PC-3 (cell line): ENCODE measurements around the gene HINT3.

Experiments
- EZH2 ChIP-seq: fragments of 300-600 bp; sonication (generic); IDR thresholded peaks from one replicate; pipeline ENCODE4 v1.6.1; 2017; ENCODE audit warnings: antibody characterized with exemption, mild to moderate bottlenecking, low read length; ENCODE audit not compliant: unreplicated experiment
- EZH2phosphoT487 ChIP-seq: fragments of 300-600 bp; sonication (generic); IDR thresholded peaks from 2 replicates; pipeline ENCODE4 v1.6.1; 2018; ENCODE audit warnings: mild to moderate bottlenecking, antibody characterized with exemption, low read length, borderline replicate concordance
- TF ChIP-seq, protein P1 (sequence below): fragments of 300-600 bp; sonication (generic); conservative IDR thresholded peaks from 2 replicates; pipeline ENCODE4 v1.5.1; 2017; ENCODE audit warnings: antibody characterized with exemption, low read depth, mild to moderate bottlenecking, low read length

DNA sequence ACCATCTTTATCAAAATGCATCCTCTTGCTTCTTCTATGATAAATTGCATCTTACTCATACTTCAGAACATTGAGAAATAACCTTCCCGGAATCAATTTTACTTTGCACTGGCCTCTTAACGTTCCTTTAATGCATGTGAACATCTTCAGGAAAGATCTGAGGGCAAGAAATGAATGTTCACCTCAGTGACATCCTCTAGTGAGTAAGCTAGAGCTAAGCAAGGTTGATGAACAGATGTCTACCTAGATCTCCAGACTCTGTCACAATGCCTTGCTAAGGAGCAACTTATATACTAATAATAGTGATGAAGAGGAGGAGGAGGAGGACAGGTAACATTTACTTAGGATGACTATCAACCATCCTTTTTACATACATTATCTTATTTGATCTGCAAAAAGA is 16.8 kb upstream of the HINT3 start:
- TF ChIP-seq, protein P1, sequence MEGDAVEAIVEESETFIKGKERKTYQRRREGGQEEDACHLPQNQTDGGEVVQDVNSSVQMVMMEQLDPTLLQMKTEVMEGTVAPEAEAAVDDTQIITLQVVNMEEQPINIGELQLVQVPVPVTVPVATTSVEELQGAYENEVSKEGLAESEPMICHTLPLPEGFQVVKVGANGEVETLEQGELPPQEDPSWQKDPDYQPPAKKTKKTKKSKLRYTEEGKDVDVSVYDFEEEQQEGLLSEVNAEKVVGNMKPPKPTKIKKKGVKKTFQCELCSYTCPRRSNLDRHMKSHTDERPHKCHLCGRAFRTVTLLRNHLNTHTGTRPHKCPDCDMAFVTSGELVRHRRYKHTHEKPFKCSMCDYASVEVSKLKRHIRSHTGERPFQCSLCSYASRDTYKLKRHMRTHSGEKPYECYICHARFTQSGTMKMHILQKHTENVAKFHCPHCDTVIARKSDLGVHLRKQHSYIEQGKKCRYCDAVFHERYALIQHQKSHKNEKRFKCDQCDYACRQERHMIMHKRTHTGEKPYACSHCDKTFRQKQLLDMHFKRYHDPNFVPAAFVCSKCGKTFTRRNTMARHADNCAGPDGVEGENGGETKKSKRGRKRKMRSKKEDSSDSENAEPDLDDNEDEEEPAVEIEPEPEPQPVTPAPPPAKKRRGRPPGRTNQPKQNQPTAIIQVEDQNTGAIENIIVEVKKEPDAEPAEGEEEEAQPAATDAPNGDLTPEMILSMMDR: no peak
- TF ChIP-seq EZH2: no peak
- TF ChIP-seq EZH2phosphoT487: no peak
